ENCODE results near the gene HEATR9. TPM values are rescaled to one million over a fixed set of nuclear protein-coding genes. Genes with fewer than 3 reads are reported as not detected.

The HEATR9 gene
- total and polyA plus RNA-seq, 7 donors: not detected

- no peak overlapping the region for H3K27ac ChIP-seq
- H3K4me3 ChIP-seq: no peak overlapping the region
- TF ChIP-seq, protein P1, sequence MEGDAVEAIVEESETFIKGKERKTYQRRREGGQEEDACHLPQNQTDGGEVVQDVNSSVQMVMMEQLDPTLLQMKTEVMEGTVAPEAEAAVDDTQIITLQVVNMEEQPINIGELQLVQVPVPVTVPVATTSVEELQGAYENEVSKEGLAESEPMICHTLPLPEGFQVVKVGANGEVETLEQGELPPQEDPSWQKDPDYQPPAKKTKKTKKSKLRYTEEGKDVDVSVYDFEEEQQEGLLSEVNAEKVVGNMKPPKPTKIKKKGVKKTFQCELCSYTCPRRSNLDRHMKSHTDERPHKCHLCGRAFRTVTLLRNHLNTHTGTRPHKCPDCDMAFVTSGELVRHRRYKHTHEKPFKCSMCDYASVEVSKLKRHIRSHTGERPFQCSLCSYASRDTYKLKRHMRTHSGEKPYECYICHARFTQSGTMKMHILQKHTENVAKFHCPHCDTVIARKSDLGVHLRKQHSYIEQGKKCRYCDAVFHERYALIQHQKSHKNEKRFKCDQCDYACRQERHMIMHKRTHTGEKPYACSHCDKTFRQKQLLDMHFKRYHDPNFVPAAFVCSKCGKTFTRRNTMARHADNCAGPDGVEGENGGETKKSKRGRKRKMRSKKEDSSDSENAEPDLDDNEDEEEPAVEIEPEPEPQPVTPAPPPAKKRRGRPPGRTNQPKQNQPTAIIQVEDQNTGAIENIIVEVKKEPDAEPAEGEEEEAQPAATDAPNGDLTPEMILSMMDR (IDR thresholded peaks at IDR 0.05): no peak
- no peaks in the 10 kb centered on the region for H3K9me3 ChIP-seq
- intact Hi-C loops (cut with DNase I): no loop called here
- H3K4me1 ChIP-seq: no peaks in the 10 kb centered on the region
- no peaks in the 10 kb centered on the region for H3K36me3 ChIP-seq (ENCODE audit: insufficient read depth in 1 of 2, low read depth in 1 of 2)
- ATAC-seq: no peak
- no peaks in the 10 kb centered on the region for H3K27me3 ChIP-seq (ENCODE audit: insufficient read depth in 3 of 3, low read length in 2 of 3)
- WGBS, 3 donors: 74 to 87% (median 80%) methylated on average over 4 of the region's 4 CpGs
- DNase-seq: no peak
Observed at GRCh38 chr17:35891269-35891668, 22.6 kb upstream of the HEATR9 start.

DNA sequence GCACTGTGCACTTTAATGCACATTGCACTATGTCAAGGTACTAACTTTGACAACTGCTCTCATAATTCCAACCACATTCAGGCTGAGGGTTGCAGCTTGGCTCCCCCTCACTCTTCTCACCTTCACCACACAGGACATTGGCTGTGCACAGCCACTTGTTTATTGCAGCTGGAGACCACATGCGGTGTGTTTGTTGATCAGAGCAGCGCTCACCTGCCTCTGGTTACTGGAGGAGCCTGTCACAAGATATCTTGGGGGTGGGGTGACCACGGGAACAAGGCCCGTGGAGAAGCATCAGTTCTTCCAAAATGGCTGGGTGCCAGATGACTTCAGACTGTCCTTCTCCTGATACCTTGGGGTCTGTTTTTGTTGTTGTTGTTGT is 22.1 kb upstream of the HEATR9 start:
- intact Hi-C loops (cut with DNase I): no loop called here

DNA sequence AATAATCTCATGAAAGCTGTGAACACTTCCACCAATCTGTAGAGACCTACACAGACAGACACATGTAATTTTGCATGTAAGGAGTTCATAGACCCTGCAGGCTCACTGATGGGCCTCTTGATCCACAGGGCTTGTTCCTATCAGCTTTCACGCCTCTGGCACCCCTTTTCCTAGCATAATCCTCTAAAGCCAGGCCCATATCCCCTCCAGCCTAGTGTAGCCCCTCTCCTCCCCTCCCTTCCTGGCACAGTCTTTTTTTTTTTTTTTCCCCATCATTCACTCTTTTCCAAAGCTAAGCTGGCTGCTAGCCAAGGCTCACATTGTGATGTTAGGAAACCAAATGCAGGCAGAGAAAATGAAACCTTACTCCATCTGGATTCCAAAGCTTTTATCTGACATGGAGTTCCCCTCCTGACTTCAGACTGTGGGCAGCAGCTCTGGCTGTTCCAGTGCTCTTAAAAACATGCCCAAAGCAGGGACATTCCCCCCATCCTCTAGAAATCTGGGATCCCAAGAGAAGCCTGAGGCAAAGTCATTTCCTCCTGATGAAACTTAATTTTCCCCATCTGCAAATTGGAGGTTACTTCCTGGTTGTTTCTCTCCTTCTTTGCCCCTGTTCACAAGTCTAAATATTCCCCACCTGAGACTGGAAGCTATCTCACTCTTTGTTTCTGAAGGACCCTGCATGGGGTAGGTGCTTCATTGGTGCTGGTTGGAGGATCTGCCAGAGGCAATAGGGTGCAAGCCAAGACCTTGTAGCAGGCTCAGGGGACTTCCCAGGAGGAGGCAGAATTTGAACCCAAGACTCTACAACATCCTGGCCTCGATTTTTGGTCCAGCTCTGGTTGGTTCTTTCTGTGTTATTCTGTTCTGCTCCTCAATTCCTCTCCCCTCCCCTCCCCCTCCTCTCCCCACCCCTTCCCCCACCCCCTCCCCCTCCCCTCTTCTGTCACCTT is 21.4 kb upstream of the HEATR9 start:
- Histone ChIP-seq H3K4me1 (no peaks in the 10 kb centered on the region), H3K4me3 (no peak overlapping the region), H3K36me3 (ENCODE audit: insufficient read depth in 1 of 2, low read depth in 1 of 2) (no peaks in the 10 kb centered on the region), H3K9me3 (no peaks in the 10 kb centered on the region), H3K27ac (no peak overlapping the region), H3K27me3 (ENCODE audit: insufficient read depth in 3 of 3, low read length in 2 of 3) (no peaks in the 10 kb centered on the region)
- TF ChIP-seq, protein P1 (IDR thresholded peaks at IDR 0.05): no peak
- 61 to 83% (median 75%) methylated on average over 2 of the region's 2 CpGs for WGBS, 3 donors
- no peak for ATAC-seq
- no peak for DNase-seq
- intact Hi-C loops (cut with DNase I): no loop called here

More for the DNA sequence above, 22.1 kb upstream of the HEATR9 start:
- TF ChIP-seq, protein P1 (IDR thresholded peaks at IDR 0.05): no peak
- Histone ChIP-seq H3K27ac (no peak overlapping the region), H3K4me3 (no peak overlapping the region), H3K27me3 (ENCODE audit: insufficient read depth in 3 of 3, low read length in 2 of 3) (no peaks in the 10 kb centered on the region), H3K4me1 (no peaks in the 10 kb centered on the region), H3K36me3 (ENCODE audit: insufficient read depth in 1 of 2, low read depth in 1 of 2) (no peaks in the 10 kb centered on the region), H3K9me3 (no peaks in the 10 kb centered on the region)
- ATAC-seq: no peak
- no peak for DNase-seq
- WGBS, 3 donors: 35 to 48% (median 42%) methylated on average over 4 of the region's 4 CpGs

- Histone ChIP-seq H3K9me3 (no peaks in the 10 kb centered on the region), H3K36me3 (ENCODE audit: insufficient read depth in 1 of 2, low read depth in 1 of 2) (no peaks in the 10 kb centered on the region), H3K27ac (no peak overlapping the region), H3K4me3 (no peak overlapping the region), H3K27me3 (ENCODE audit: insufficient read depth in 3 of 3, low read length in 2 of 3) (no peaks in the 10 kb centered on the region), H3K4me1 (no peaks in the 10 kb centered on the region)
- ATAC-seq (no peak), DNase-seq (no peak)
- 82 to 89% (median 85%) methylated on average over 2 of the region's 2 CpGs for WGBS, 3 donors
- TF ChIP-seq, protein P1 (IDR thresholded peaks at IDR 0.05): no peak
- intact Hi-C loops (cut with DNase I): no loop called here
Observed at GRCh38 chr17:35889241-35889640, 20.6 kb upstream of the HEATR9 start.

Measured in psoas muscle (tissue), 8 donors.